ENCODE results near the gene PPP1R36. TPM values are rescaled to one million over a fixed set of nuclear protein-coding genes. Genes with fewer than 3 reads are reported as not detected.

PPP1R36 gene
- total and polyA plus RNA-seq, 2 of the 8 experiments (the other 6 are each of a cell fraction or from before 2014, with no cell fraction given), result 0.39 to 0.93 TPM

DNA sequence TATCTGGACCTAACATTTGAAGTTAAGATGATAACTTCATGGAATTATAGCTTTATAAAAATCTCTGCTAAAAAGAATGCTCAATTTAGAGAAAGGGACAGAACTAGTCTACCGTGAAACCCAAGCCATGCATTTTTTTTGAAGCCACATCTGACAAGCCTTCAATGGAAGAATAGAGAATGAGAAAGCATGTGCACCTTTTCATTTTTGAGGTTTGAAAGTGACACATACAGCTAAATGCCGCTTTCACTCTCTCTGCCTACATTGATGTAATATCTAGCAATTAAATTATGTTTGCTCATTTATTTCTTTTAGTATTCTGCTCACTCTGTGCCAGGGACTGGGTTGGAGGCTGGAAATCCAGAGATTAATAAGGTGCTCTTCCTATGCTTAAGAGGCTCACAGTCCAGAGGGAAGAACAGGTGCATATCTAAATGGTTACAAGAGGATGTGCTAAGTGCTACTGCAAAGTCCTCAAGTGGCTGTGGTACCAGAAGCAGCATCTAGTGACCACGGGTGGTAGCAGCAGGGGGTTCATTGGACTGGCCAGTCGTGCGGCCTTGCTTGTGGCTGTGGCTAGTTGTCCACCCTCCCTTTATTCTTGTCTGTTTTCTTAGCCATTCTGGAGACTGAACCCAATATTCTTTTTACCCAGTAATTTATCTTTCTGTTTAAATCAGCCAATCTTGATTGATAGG, 60.4 kb downstream of the PPP1R36 start (continued):
- TF ChIP-seq, protein P1, sequence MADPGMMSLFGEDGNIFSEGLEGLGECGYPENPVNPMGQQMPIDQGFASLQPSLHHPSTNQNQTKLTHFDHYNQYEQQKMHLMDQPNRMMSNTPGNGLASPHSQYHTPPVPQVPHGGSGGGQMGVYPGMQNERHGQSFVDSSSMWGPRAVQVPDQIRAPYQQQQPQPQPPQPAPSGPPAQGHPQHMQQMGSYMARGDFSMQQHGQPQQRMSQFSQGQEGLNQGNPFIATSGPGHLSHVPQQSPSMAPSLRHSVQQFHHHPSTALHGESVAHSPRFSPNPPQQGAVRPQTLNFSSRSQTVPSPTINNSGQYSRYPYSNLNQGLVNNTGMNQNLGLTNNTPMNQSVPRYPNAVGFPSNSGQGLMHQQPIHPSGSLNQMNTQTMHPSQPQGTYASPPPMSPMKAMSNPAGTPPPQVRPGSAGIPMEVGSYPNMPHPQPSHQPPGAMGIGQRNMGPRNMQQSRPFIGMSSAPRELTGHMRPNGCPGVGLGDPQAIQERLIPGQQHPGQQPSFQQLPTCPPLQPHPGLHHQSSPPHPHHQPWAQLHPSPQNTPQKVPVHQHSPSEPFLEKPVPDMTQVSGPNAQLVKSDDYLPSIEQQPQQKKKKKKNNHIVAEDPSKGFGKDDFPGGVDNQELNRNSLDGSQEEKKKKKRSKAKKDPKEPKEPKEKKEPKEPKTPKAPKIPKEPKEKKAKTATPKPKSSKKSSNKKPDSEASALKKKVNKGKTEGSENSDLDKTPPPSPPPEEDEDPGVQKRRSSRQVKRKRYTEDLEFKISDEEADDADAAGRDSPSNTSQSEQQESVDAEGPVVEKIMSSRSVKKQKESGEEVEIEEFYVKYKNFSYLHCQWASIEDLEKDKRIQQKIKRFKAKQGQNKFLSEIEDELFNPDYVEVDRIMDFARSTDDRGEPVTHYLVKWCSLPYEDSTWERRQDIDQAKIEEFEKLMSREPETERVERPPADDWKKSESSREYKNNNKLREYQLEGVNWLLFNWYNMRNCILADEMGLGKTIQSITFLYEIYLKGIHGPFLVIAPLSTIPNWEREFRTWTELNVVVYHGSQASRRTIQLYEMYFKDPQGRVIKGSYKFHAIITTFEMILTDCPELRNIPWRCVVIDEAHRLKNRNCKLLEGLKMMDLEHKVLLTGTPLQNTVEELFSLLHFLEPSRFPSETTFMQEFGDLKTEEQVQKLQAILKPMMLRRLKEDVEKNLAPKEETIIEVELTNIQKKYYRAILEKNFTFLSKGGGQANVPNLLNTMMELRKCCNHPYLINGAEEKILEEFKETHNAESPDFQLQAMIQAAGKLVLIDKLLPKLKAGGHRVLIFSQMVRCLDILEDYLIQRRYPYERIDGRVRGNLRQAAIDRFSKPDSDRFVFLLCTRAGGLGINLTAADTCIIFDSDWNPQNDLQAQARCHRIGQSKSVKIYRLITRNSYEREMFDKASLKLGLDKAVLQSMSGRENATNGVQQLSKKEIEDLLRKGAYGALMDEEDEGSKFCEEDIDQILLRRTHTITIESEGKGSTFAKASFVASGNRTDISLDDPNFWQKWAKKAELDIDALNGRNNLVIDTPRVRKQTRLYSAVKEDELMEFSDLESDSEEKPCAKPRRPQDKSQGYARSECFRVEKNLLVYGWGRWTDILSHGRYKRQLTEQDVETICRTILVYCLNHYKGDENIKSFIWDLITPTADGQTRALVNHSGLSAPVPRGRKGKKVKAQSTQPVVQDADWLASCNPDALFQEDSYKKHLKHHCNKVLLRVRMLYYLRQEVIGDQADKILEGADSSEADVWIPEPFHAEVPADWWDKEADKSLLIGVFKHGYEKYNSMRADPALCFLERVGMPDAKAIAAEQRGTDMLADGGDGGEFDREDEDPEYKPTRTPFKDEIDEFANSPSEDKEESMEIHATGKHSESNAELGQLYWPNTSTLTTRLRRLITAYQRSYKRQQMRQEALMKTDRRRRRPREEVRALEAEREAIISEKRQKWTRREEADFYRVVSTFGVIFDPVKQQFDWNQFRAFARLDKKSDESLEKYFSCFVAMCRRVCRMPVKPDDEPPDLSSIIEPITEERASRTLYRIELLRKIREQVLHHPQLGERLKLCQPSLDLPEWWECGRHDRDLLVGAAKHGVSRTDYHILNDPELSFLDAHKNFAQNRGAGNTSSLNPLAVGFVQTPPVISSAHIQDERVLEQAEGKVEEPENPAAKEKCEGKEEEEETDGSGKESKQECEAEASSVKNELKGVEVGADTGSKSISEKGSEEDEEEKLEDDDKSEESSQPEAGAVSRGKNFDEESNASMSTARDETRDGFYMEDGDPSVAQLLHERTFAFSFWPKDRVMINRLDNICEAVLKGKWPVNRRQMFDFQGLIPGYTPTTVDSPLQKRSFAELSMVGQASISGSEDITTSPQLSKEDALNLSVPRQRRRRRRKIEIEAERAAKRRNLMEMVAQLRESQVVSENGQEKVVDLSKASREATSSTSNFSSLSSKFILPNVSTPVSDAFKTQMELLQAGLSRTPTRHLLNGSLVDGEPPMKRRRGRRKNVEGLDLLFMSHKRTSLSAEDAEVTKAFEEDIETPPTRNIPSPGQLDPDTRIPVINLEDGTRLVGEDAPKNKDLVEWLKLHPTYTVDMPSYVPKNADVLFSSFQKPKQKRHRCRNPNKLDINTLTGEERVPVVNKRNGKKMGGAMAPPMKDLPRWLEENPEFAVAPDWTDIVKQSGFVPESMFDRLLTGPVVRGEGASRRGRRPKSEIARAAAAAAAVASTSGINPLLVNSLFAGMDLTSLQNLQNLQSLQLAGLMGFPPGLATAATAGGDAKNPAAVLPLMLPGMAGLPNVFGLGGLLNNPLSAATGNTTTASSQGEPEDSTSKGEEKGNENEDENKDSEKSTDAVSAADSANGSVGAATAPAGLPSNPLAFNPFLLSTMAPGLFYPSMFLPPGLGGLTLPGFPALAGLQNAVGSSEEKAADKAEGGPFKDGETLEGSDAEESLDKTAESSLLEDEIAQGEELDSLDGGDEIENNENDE (IDR thresholded peaks at IDR 0.05; ENCODE audit: insufficient replicate concordance, low read length), result no peak
- no peak for TF ChIP-seq SIX5 (IDR thresholded peaks at IDR 0.05; ENCODE audit: low read depth, low read length)
- no peak for TF ChIP-seq JUND (IDR thresholded peaks at IDR 0.05; ENCODE audit: low read length)
- TF ChIP-seq, protein P2, sequence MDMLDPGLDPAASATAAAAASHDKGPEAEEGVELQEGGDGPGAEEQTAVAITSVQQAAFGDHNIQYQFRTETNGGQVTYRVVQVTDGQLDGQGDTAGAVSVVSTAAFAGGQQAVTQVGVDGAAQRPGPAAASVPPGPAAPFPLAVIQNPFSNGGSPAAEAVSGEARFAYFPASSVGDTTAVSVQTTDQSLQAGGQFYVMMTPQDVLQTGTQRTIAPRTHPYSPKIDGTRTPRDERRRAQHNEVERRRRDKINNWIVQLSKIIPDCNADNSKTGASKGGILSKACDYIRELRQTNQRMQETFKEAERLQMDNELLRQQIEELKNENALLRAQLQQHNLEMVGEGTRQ (IDR thresholded peaks at IDR 0.05; ENCODE audit: low read length), result no peak
- TF ChIP-seq NANOG (IDR thresholded peaks at IDR 0.05; ENCODE audit: insufficient read depth, low read depth, low read length, poor library complexity, severe bottlenecking), result no peak
